Measurements from ENCODE around the gene WFIKKN2.

The WFIKKN2 gene

DNA sequence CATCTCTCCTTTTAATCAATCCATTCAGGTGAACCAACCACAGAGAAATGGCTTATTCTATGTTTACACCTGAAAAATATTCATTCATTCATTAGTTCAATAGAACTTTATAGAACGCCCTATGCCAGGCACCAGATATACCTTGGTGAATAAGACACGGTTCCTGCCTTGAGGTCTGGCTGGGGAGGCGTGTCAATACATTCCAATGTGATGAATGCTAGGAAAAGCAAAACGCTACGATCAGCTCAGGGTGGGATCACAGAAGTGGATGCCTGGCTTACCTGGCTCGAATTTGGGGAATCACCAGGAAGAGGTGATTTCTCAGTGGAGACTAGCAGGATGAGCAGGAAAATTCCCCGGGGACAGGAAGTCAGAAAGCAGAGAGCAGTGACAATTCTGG is 17.5 kb upstream of the WFIKKN2 start:
- H3K4me1 ChIP-seq = no peaks in the 10 kb centered on the region
- H3K27me3 ChIP-seq (ENCODE audit: low read depth) = no peaks in the 10 kb centered on the region
- no peaks in the 10 kb centered on the region for H3K9me3 ChIP-seq
- no peaks in the 10 kb centered on the region for H3K36me3 ChIP-seq (replicated peaks)
- no peak for DNase-seq (ENCODE audit: low spot score in 2 of 2)
- in situ Hi-C loops (cut with MboI; ENCODE audit: low sequenced_read_pairs) = no loop called here
- no peak overlapping the region for H3K4me3 ChIP-seq

DNA sequence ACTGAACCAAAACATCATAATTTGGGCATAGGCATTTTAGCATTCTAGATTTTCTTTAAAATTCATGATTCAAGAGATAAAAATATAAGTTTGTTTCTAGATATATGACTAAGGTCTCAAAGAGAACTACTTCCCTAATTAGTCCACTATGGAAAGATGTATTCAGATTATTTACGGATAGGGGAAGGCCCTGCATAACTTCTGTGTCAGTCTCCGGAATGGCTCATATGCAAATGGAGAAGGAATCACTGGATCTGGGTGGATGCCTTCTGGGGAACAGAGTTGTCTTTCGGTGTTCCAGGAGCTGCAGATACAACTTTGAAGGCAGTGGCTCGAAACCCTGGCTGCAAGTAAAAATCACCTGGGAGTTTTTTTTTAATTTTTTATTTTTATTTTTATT is 17.1 kb upstream of the WFIKKN2 start:
- Histone ChIP-seq H3K36me3 (replicated peaks) (no peaks in the 10 kb centered on the region), H3K9me3 (no peaks in the 10 kb centered on the region), H3K27me3 (ENCODE audit: low read depth) (no peaks in the 10 kb centered on the region), H3K4me3 (no peak overlapping the region), H3K4me1 (no peaks in the 10 kb centered on the region)
- DNase-seq (ENCODE audit: low spot score in 2 of 2) = no peak
- in situ Hi-C loops (cut with MboI; ENCODE audit: low sequenced_read_pairs) = no loop called here

DNA sequence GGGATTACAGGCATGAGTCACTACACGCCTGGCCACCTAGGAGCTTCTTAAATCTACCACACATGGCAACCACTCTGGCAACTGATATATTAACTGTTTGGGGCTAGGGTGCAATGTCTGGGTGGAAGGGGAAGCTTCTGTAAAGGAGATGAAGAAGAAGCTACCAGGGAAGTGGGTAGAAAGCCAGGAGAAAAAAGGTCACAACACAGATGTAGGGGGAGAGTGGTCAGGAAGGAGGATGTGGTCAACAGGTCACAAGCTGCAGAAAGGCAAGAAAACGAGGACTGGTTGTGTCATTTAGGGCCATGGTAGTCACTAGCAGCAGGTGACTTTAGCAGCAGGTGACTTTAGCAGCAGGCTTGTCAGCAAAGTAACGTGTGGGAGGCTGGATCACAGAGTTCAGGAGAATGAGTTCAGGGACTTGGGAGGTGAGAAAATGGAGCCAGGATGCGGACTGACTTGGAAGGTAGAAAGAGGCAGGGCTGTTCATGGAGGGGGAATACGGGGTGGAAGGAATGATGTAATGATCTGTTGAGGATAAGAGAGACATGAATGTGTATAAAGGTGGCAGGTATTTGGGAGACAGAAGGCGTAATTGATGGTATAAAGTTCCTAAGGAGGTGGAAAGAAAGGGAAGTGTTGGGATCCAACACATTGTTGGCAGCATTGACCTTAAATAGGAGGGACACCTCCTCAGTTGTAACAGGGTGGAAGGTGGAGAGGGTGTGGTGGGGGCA is 16.3 kb upstream of the WFIKKN2 start:
- DNase-seq (ENCODE audit: low spot score in 2 of 2) = no peak
- H3K4me3 ChIP-seq = no peak overlapping the region
- in situ Hi-C loops (cut with MboI; ENCODE audit: low sequenced_read_pairs) = no loop called here
- H3K27me3 ChIP-seq (ENCODE audit: low read depth) = no peaks in the 10 kb centered on the region
- no peaks in the 10 kb centered on the region for H3K9me3 ChIP-seq
- H3K36me3 ChIP-seq (replicated peaks) = no peaks in the 10 kb centered on the region
- H3K4me1 ChIP-seq = no peaks in the 10 kb centered on the region

DNA sequence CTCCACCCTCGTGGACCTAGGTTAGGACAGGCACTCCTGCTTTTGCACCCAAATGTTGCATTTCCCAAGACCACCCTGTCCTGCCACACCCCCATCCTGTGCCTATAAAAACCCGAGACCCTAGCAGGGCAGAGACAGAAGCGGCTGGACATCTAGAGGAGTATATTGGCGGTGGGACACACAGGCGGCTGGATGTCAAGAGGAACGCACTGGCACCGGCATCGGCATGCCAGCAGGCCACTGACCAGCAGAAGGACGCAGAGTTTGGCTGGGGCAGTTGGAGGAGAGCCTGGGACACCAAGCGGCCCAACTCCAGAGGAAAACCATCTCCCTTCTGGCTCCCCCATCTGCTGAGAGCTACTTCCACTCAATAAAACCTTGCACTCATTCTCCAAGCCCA is 14.7 kb upstream of the WFIKKN2 start:
- no peaks in the 10 kb centered on the region for H3K27me3 ChIP-seq (ENCODE audit: low read depth)
- in situ Hi-C loops (cut with MboI; ENCODE audit: low sequenced_read_pairs) = no loop called here
- H3K4me3 ChIP-seq = no peak overlapping the region
- H3K36me3 ChIP-seq (replicated peaks) = no peaks in the 10 kb centered on the region
- no peak for DNase-seq (ENCODE audit: low spot score in 2 of 2)
- H3K9me3 ChIP-seq = no peaks in the 10 kb centered on the region
- no peaks in the 10 kb centered on the region for H3K4me1 ChIP-seq

DNA sequence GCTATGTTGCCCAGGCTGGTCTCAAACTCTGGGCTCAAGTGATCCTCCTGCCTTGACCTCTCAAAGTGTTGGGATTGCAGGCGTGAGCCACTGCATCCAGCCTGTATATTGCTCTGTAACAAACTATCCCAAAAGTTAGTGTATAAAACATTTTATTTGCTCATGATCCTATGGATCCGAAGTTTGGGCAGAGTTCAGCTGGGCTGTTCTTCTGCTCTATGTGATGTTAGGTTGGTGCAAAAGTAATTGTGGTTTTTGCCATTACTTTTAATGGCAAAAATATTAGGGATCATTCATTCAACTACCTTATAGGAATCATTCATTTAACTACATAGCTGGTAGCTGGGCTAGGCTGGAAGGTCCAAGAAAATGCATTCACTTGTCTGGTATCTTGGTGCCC is 12.8 kb upstream of the WFIKKN2 start:
- Histone ChIP-seq H3K27me3 (ENCODE audit: low read depth) (no peaks in the 10 kb centered on the region), H3K36me3 (replicated peaks) (no peaks in the 10 kb centered on the region), H3K4me1 (no peaks in the 10 kb centered on the region), H3K9me3 (no peaks in the 10 kb centered on the region), H3K4me3 (no peak overlapping the region)
- no peak for DNase-seq (ENCODE audit: low spot score in 2 of 2)
- in situ Hi-C loops (cut with MboI; ENCODE audit: low sequenced_read_pairs) = no loop called here

DNA sequence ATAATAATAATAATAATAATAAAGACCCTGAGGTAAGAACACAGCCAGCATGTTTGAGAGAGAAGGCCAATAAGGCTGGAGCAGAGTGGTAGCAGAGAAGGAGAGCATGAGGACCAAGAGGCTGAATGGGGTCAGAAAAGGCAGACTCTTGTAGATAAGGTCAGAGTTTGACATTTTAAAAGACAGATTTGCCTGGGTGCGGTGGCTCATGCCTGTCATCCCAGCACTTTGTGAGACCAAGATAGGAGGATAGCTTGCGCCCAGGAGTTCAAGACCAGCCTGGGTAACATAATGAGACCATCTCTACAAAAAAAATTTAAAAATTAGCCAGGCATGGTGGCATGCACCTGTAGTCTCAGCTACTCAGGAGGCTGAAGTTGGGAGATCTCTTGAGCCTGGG is 11.0 kb upstream of the WFIKKN2 start:
- DNase-seq (ENCODE audit: low spot score in 2 of 2) = no peak
- no peaks in the 10 kb centered on the region for H3K36me3 ChIP-seq (replicated peaks)
- peaks cover 3% of the 10 kb centered on the region for H3K4me1 ChIP-seq
- no peaks in the 10 kb centered on the region for H3K27me3 ChIP-seq (ENCODE audit: low read depth)
- no peaks in the 10 kb centered on the region for H3K9me3 ChIP-seq
- in situ Hi-C loops (cut with MboI; ENCODE audit: low sequenced_read_pairs) = no loop called here
- H3K4me3 ChIP-seq = no peak overlapping the region

DNA sequence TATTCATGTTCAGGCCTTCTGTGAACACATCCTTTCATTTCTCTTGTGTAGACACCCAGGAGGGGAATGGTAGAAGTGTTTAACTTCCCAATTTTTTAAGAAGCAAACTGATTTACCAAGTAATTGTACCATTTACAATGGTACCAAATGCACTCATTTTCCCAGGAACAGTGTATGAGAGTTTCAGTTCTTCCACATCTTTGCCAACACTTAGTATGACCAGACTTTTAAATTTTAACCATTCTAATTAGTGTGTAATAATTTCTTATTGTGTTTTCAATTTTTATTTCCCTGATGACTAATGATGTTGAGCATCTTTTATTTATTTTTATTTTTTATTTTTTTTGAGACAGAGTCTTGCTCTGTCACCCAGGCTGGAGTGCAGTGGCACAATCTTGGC is 10.2 kb upstream of the WFIKKN2 start:
- DNase-seq (ENCODE audit: low spot score in 2 of 2) = no peak
- Histone ChIP-seq H3K4me1 (peaks cover 6% of the 10 kb centered on the region), H3K9me3 (no peaks in the 10 kb centered on the region), H3K36me3 (replicated peaks) (no peaks in the 10 kb centered on the region), H3K4me3 (no peak overlapping the region), H3K27me3 (ENCODE audit: low read depth) (no peaks in the 10 kb centered on the region)
- in situ Hi-C loops (cut with MboI; ENCODE audit: low sequenced_read_pairs) = no loop called here

DNA sequence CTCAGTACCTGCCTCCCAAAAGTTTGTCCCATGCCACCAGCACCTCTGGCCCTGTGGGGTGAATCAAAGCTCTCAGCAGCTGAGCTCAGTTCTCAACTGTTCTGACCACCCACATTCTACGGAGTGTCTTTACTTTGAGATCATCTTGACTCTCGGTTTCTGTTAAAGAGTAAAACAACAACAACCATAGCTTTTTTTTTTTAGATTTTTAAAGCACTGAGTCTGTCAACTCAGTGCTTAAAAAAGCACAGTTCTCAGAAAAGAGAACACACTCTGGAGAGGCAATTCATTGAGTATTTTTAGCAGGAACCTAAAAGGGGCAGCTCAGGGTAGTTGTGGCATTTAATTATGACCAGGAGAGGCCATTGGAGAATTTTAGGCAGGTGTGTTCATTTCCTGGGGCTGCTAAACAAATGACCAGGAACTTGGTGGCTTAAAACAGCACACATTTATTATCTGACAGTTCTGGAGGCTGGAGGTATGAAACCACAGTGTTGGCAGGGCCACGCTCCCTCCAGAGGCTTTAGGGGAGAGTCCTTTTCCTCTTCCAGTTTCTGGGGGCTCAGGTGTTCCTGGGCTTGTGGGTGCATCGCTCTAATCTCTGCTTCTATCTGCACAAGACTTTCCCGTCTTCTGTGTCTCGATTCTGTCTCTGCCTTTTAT is 6.7 kb upstream of the WFIKKN2 start:
- in situ Hi-C loops (cut with MboI; ENCODE audit: low sequenced_read_pairs) = no loop called here

DNA sequence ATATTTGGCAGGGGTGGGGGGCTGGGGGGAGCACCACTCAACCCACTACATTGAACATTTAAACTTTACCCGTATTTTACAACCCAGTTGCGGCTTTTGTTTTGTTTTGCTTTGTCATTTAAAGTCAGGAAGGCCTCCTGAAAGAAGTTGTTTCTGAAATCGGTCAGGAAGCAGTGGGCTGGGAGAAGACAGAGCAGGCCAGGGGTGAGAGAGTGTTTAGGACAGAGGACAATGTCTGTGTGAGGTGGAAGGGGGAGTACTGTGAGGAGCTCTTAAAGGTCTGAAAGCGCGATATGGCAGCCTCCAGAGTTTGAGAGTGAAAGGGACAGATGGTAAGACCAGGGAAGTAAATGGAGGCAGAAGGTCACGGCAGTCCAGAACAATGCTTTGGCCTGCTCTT is 6.1 kb upstream of the WFIKKN2 start:
- H3K9me3 ChIP-seq = no peaks in the 10 kb centered on the region
- no peaks in the 10 kb centered on the region for H3K36me3 ChIP-seq (replicated peaks)
- H3K27me3 ChIP-seq (ENCODE audit: low read depth) = no peaks in the 10 kb centered on the region
- DNase-seq (ENCODE audit: low spot score in 2 of 2) = peak; percentile 21 to 35
- in situ Hi-C loops (cut with MboI; ENCODE audit: low sequenced_read_pairs) = no loop called here
- peaks cover 6% of the 10 kb centered on the region for H3K4me1 ChIP-seq
- no peak overlapping the region for H3K4me3 ChIP-seq

More for the DNA sequence above, 6.7 kb upstream of the WFIKKN2 start:
- Histone ChIP-seq H3K4me3 (no peak overlapping the region), H3K4me1 (peaks cover 6% of the 10 kb centered on the region), H3K27me3 (ENCODE audit: low read depth) (no peaks in the 10 kb centered on the region), H3K9me3 (no peaks in the 10 kb centered on the region), H3K36me3 (replicated peaks) (no peaks in the 10 kb centered on the region)
- DNase-seq (ENCODE audit: low spot score in 2 of 2) = no peak

DNA sequence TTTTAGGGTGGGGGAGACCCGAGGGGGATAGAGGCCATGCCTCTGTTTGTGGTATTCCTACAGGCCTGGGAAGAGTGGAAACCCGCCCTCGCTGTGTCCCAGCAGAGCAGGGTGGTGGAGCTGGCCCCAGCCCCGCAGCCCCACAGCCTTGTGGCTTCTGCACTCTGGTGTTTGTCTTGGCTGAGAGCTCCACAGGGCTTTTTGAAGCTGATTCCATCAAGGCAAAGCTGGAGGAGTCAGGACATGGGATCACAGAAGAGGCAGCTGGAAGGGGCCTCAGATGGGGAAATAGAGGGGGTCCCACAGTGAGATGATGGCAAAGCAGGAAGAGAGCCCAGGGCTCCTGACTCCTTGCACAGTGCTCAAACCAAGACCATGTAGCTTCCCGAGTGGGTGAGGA is 5.0 kb upstream of the WFIKKN2 start:
- in situ Hi-C loops (cut with MboI; ENCODE audit: low sequenced_read_pairs) = no loop called here
- no peaks in the 10 kb centered on the region for H3K36me3 ChIP-seq (replicated peaks)
- no peak overlapping the region for H3K4me3 ChIP-seq
- no peaks in the 10 kb centered on the region for H3K27me3 ChIP-seq (ENCODE audit: low read depth)
- H3K9me3 ChIP-seq = no peaks in the 10 kb centered on the region
- H3K4me1 ChIP-seq = peaks cover 6% of the 10 kb centered on the region
- DNase-seq (ENCODE audit: low spot score in 2 of 2) = no peak

DNA sequence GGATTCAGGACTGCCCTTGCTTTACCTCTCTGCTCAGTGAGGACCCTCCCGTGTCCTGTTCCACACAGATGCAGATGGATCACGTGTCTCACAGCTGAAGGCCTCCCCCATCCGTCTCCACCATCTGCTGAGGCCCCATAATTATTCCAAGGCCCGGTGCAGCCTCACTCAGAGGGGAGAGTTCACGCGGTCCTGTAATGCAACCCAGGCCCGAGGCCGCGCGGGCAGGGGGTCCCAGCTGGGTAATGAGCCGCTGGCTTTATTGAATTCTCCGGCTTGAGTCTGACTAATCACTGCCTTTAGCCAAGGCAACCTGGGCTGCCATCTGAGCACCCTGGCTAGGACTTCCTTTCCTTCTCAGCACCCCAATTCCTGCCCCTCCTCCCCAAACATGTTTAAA is 4.4 kb upstream of the WFIKKN2 start:
- in situ Hi-C loops (cut with MboI; ENCODE audit: low sequenced_read_pairs) = no loop called here
- Histone ChIP-seq H3K4me1 (peaks cover 6% of the 10 kb centered on the region), H3K9me3 (no peaks in the 10 kb centered on the region), H3K36me3 (replicated peaks) (no peaks in the 10 kb centered on the region), H3K4me3 (no peak overlapping the region), H3K27me3 (ENCODE audit: low read depth) (no peaks in the 10 kb centered on the region)
- DNase-seq (ENCODE audit: low spot score in 2 of 2) = no peak

DNA sequence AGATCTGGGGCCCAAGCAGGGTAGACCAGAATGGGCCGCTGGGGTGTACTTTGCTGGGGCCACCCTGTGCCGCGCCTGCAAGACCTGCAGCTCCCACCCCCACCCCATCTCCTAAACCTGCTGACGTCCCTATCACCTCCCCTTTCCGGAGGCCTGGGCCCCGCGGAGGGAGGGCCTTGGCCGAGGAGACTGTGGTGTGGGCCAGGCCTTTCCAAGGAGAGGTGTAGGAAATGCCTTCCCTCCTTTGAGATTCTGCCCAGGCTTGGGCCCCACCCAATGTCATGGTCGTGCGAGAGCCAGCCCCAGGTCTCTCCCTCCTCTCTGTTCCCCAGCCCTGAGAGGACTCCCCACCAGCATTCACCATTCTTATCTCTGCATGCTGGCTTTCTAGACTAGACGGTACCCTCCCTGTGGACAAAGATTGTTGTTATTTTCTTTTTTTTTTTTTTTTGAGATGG is 3.9 kb upstream of the WFIKKN2 start:
- Histone ChIP-seq H3K36me3 (replicated peaks) (no peaks in the 10 kb centered on the region), H3K4me1 (peaks cover 6% of the 10 kb centered on the region), H3K27me3 (ENCODE audit: low read depth) (no peaks in the 10 kb centered on the region), H3K9me3 (no peaks in the 10 kb centered on the region), H3K4me3 (no peak overlapping the region)
- DNase-seq (ENCODE audit: low spot score in 2 of 2) = no peak
- in situ Hi-C loops (cut with MboI; ENCODE audit: low sequenced_read_pairs) = no loop called here

DNA sequence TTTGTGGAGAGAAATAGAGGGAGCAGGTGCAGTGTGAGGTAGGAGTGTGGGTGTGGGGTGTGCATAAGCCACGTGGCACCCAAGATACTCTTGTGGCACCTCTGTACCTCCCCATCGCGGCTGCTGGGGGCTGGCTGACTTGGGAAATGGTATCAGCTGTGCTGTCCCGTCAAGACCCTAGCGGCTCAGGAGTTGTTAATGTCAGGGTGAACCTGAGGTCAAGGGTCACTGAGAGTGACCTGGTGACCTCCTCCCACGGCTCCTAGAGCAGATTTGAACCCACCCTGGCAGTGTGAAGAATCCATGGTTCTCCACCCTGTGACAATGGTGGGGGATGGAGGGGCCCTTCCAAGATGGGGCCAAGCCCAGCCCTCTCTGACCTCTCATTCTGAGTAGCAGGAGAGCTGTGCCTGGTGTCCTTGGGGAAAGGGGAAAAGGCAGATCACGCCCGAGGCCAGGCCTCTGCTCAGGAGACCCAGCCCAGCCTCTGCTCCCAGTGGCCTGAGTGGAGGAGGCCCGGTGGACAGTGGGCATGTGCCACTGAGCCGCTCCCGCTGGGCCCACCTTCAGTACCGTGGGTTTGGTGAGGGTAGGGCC is 3.0 kb upstream of the WFIKKN2 start:
- in situ Hi-C loops (cut with MboI; ENCODE audit: low sequenced_read_pairs) = no loop called here
- Histone ChIP-seq H3K36me3 (replicated peaks) (no peaks in the 10 kb centered on the region), H3K4me3 (no peak overlapping the region), H3K27me3 (ENCODE audit: low read depth) (no peaks in the 10 kb centered on the region), H3K4me1 (peaks cover 6% of the 10 kb centered on the region), H3K9me3 (no peaks in the 10 kb centered on the region)
- DNase-seq (ENCODE audit: low spot score in 2 of 2) = no peak

DNA sequence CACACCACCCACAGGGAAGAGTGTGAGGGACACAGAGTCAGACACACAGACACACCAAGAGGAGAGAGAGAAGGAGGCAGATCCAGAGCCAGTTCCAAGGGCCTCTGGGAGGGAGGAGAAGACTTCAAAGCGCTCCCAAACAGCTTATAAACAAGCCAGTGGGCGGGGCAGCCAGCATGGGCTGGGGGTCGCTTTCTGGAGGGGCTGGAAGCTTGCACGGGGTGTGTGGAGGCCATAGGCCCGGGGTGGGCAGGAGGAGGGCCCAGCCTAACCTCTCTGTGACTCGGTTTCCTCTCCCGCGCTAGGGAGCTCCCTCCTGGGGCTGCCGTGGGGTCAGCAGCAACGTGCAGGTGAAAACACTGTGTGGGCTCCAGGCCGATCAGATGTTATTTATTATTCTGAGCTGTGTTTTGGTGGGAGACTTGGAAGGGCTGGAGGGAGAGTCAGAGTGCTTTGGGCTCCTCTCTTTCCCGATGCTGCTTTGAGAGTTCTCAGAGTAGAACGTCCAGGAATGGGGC is 2.5 kb upstream of the WFIKKN2 start:
- no peak overlapping the region for H3K4me3 ChIP-seq
- no peaks in the 10 kb centered on the region for H3K36me3 ChIP-seq (replicated peaks)
- H3K27me3 ChIP-seq (ENCODE audit: low read depth) = no peaks in the 10 kb centered on the region
- no peaks in the 10 kb centered on the region for H3K9me3 ChIP-seq
- in situ Hi-C loops (cut with MboI; ENCODE audit: low sequenced_read_pairs) = no loop called here
- no peak for DNase-seq (ENCODE audit: low spot score in 2 of 2)
- H3K4me1 ChIP-seq = peaks cover 6% of the 10 kb centered on the region
